HFFc6 (cell line): Measurements from ENCODE around the gene ATP9B. TPM values are rescaled to one million over a fixed set of nuclear protein-coding genes. Genes with fewer than 3 reads are reported as not detected.

Experiments used
- DNase-seq: peaks from one replicate; pipeline ENCODE4 v3.0.0-alpha.2; 2018
- H3K27ac Mint-ChIP-seq: 2 replicates; pipeline ENCODE4 v1.8.0; 2020; ENCODE audit warnings: mild to moderate bottlenecking, mixed read lengths
- H3K27me3 Mint-ChIP-seq: 2 replicates; pipeline ENCODE4 v1.8.0; 2021; ENCODE audit warnings: mild to moderate bottlenecking, moderate library complexity, mixed read lengths; ENCODE audit not compliant: insufficient read depth
- H3K36me3 Mint-ChIP-seq: 2 replicates; pipeline ENCODE4 v1.8.0; 2021; ENCODE audit warnings: low read depth, mixed read lengths
- H3K4me1 Mint-ChIP-seq: 2 replicates; pipeline ENCODE4 v1.8.0; 2020; ENCODE audit warnings: low read depth, mixed read lengths
- H3K4me3 Mint-ChIP-seq: 2 replicates; pipeline ENCODE4 v1.8.0; 2020; ENCODE audit warnings: mild to moderate bottlenecking, moderate library complexity, mixed read lengths
- H3K9me3 Mint-ChIP-seq: 2 replicates; pipeline ENCODE4 v1.8.0; 2020; ENCODE audit warnings: mild to moderate bottlenecking, mixed read lengths
- CTCF ChIP-seq: fragments of 200-600 bp; sonication (generic); IDR thresholded peaks from 2 replicates; pipeline ENCODE4 v1.5.0; 2021; ENCODE audit warnings: antibody characterized with exemption, mild to moderate bottlenecking
- total RNA-seq, 6 experiments: library from RNA; stranded (reverse); fragmentation: NEBNext Ultra II Directional; extraction: Animal tissue kit (Norgen Biotek cat#: 25700); gene quantifications; 2 replicates in 1 of 6; 3 replicates in 5 of 6; pipeline ENCODE4 v1.2.3, GENCODE V29; 2021

ATP9B gene
- total RNA-seq, 6 experiments from 2014 or later, result 9.0 to 11.2 (median 10.5) TPM

GRCh38 chr18:79234438-79234837, 165.2 kb downstream of the ATP9B start:
- Mint-ChIP-seq H3K4me3 (no peak overlapping the region), H3K27ac (no peak overlapping the region), H3K9me3 (peaks cover 4% of the 10 kb centered on the region; the same call in 1 of the 2 replicates), H3K27me3 (no peaks in the 10 kb centered on the region), H3K36me3 (peaks cover 6% of the 10 kb centered on the region), H3K4me1 (no peaks in the 10 kb centered on the region)
- no peak for TF ChIP-seq CTCF
- DNase-seq, result no peak

GRCh38 chr18:79239631-79240030, 170.4 kb downstream of the ATP9B start:
- TF ChIP-seq CTCF, result no peak
- H3K4me3 Mint-ChIP-seq, result no peak overlapping the region
- H3K27me3 Mint-ChIP-seq, result no peaks in the 10 kb centered on the region
- H3K36me3 Mint-ChIP-seq, result peaks cover 6% of the 10 kb centered on the region
- H3K27ac Mint-ChIP-seq, result no peak overlapping the region
- H3K9me3 Mint-ChIP-seq, result no peaks in the 10 kb centered on the region
- H3K4me1 Mint-ChIP-seq, result no peaks in the 10 kb centered on the region
- no peak for DNase-seq

- no peak for TF ChIP-seq CTCF
- DNase-seq, result no peak
- H3K27ac Mint-ChIP-seq, result no peak overlapping the region
- H3K4me3 Mint-ChIP-seq, result no peak overlapping the region
- H3K36me3 Mint-ChIP-seq, result peaks cover 6% of the 10 kb centered on the region
- H3K27me3 Mint-ChIP-seq, result no peaks in the 10 kb centered on the region
- no peaks in the 10 kb centered on the region for H3K9me3 Mint-ChIP-seq
- 0 out of 2 replicates have a peak, but pooled peaks cover 4% of the 10 kb centered on the region for H3K4me1 Mint-ChIP-seq
Observed at GRCh38 chr18:79241755-79242154, 172.6 kb downstream of the ATP9B start.

- no peak overlapping the region for H3K4me3 Mint-ChIP-seq
- H3K27ac Mint-ChIP-seq, result no peak overlapping the region
- no peaks in the 10 kb centered on the region for H3K9me3 Mint-ChIP-seq
- TF ChIP-seq CTCF, result no peak
- 0 out of 2 replicates have a peak, but pooled peaks cover 6% of the 10 kb centered on the region for H3K4me1 Mint-ChIP-seq
- DNase-seq, result no peak
- H3K36me3 Mint-ChIP-seq, result peaks cover 6% of the 10 kb centered on the region
- H3K27me3 Mint-ChIP-seq, result no peaks in the 10 kb centered on the region
Observed at GRCh38 chr18:79242246-79242645, 173.1 kb downstream of the ATP9B start.

GRCh38 chr18:79245517-79246001, 176.4 kb downstream of the ATP9B start:
- no peak overlapping the region for H3K4me3 Mint-ChIP-seq
- H3K9me3 Mint-ChIP-seq, result no peaks in the 10 kb centered on the region
- H3K27ac Mint-ChIP-seq, result no peak overlapping the region
- 0 out of 2 replicates have a peak, but pooled peaks cover 6% of the 10 kb centered on the region for H3K4me1 Mint-ChIP-seq
- TF ChIP-seq CTCF, result no peak
- no peaks in the 10 kb centered on the region; the same call in 1 of the 2 replicates for H3K27me3 Mint-ChIP-seq
- H3K36me3 Mint-ChIP-seq, result no peaks in the 10 kb centered on the region
- no peak for DNase-seq
